CD8-positive, alpha-beta memory T cell (primary cell): ENCODE measurements around the gene PNPLA3. TPM values are rescaled to one million over a fixed set of nuclear protein-coding genes. Genes with fewer than 3 reads are reported as not detected.
A peak's percentile ranks its signal among the peaks of the same experiment; 100 is the strongest.

ENCODE experiments used
- CTCF ChIA-PET: fragments of 350-600 bp; sonication (Branson Sonifier 250); formaldehyde crosslinking; loops from one replicate; lab custom pipeline; 2021; ENCODE audit warnings: antibody characterized with exemption; lab: Charles Lee
- POLR2A ChIA-PET: fragments of 350-600 bp; sonication (Branson Sonifier 250); formaldehyde crosslinking; loops from one replicate; lab custom pipeline; 2021; ENCODE audit warnings: antibody characterized with exemption; lab: Charles Lee
- DNase-seq, 5 donors: peaks; one replicate each; pipeline versions ENCODE4 v3.0.0 to v3.0.0-alpha.2; 2020 to 2022; ENCODE audit warnings: mixed read lengths in 1 of 5
- H3K27ac ChIP-seq: one replicate; pipeline ENCODE4 v1.7.0; 2013; ENCODE audit warnings: low read depth, mild to moderate bottlenecking, low read length, moderate library complexity
- H3K27me3 ChIP-seq: 2 replicates; pipeline ENCODE4 v1.7.0; 2013; ENCODE audit warnings: low read length, mild to moderate bottlenecking; ENCODE audit not compliant: insufficient read depth, poor library complexity, severe bottlenecking
- H3K36me3 ChIP-seq: 2 replicates; pipeline ENCODE4 v1.7.0; 2013; ENCODE audit warnings: mild to moderate bottlenecking, low read length, moderate library complexity; ENCODE audit not compliant: insufficient read depth
- H3K4me1 ChIP-seq: 2 replicates; pipeline ENCODE4 v1.7.0; 2013; ENCODE audit warnings: mild to moderate bottlenecking, low read length, moderate library complexity; ENCODE audit not compliant: insufficient read depth
- H3K4me3 ChIP-seq: 2 replicates; pipeline ENCODE4 v1.7.0; 2013; ENCODE audit warnings: mild to moderate bottlenecking, low read length
- H3K9me3 ChIP-seq: 2 replicates; pipeline ENCODE4 v1.7.0; 2013; ENCODE audit warnings: mild to moderate bottlenecking, low read length
- H3K27ac Mint-ChIP-seq, 8 donors: one replicate each; pipeline ENCODE4 v1.8.0; 2020 to 2021; ENCODE audit warnings: mixed read lengths in 8 of 8, mild to moderate bottlenecking in 6 of 8, inconsistent platforms in 3 of 8, moderate library complexity in 3 of 8
- H3K27me3 Mint-ChIP-seq, 2 donors: one replicate each; pipeline ENCODE4 v1.8.0; 2020 to 2021; ENCODE audit warnings: mixed read lengths in 2 of 2, mild to moderate bottlenecking in 1 of 2, moderate library complexity in 1 of 2
- H3K36me3 Mint-ChIP-seq, 3 donors: one replicate each; pipeline ENCODE4 v1.8.0; 2020 to 2021; ENCODE audit warnings: mixed read lengths in 3 of 3, inconsistent platforms in 1 of 3, mild to moderate bottlenecking in 1 of 3
- H3K4me1 Mint-ChIP-seq, 3 donors: one replicate each; pipeline ENCODE4 v1.8.0; 2020 to 2021; ENCODE audit warnings: mixed read lengths in 3 of 3, inconsistent platforms in 1 of 3, mild to moderate bottlenecking in 1 of 3
- H3K4me3 Mint-ChIP-seq, 7 donors: one replicate each; pipeline ENCODE4 v1.8.0; 2020 to 2021; ENCODE audit warnings: mixed read lengths in 7 of 7, mild to moderate bottlenecking in 6 of 7, moderate library complexity in 4 of 7, inconsistent platforms in 2 of 7
- H3K9me3 Mint-ChIP-seq, 5 donors: one replicate each; pipeline ENCODE4 v1.8.0; 2020 to 2022; ENCODE audit warnings: mixed read lengths in 5 of 5, mild to moderate bottlenecking in 3 of 5, moderate library complexity in 2 of 5, inconsistent platforms in 1 of 5
- polyA plus RNA-seq: library from polyadenylated mRNA; unstranded; fragments of 300-500 nt; fragmentation: Illumina TruSeq; gene quantifications from one replicate; pipeline ENCODE4 v1.2.3, GENCODE V29; 2021
- total RNA-seq, 2 experiments: library from RNA; stranded (reverse); gene quantifications; one replicate each; pipeline ENCODE4 v1.2.3, GENCODE V29; 2021

PNPLA3 gene, protein sequence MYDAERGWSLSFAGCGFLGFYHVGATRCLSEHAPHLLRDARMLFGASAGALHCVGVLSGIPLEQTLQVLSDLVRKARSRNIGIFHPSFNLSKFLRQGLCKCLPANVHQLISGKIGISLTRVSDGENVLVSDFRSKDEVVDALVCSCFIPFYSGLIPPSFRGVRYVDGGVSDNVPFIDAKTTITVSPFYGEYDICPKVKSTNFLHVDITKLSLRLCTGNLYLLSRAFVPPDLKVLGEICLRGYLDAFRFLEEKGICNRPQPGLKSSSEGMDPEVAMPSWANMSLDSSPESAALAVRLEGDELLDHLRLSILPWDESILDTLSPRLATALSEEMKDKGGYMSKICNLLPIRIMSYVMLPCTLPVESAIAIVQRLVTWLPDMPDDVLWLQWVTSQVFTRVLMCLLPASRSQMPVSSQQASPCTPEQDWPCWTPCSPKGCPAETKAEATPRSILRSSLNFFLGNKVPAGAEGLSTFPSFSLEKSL
- total RNA-seq, result under 1 TPM in 1 of 2 experiments, not detected in 1; 0.16 TPM
- not detected for polyA plus RNA-seq

DNA sequence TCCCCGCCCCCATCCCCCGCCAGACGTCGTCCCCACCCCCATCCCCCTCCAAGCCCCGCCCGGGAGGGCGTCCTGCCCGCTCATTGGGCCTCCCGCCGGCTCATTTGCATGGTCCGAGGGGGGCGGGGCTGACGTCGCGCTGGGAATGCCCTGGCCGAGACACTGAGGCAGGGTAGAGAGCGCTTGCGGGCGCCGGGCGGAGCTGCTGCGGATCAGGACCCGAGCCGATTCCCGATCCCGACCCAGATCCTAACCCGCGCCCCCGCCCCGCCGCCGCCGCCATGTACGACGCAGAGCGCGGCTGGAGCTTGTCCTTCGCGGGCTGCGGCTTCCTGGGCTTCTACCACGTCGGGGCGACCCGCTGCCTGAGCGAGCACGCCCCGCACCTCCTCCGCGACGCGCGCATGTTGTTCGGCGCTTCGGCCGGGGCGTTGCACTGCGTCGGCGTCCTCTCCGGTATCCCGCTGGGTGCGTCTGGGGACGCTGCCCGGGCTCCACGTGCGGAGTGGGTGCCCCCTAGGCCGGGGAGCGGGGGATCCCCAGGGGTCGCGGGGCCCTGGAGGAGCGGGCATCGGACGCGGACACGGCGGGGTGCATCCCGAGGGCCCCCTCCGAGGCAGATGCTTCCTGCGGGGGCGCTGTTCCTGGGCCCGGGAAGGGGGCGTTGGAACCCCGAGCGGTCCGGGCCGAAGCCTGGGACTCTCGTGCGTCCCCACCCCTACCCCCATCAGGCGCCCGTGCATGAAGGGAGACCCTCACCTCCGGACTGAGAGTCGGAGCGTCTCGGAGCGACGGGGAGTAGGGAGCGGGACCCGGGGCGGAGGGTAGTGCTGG, at the start of gene PNPLA3:
Gene PNPLA3, plus strand, starts transcription at position 175 of the 834 bp plus-strand sequence. Its CDS starts 107 bp downstream, at position 282.
- peak; percentile 61 to 82 (median 71) for DNase-seq
- peaks cover 0 to 2% (median 0%) of the 10 kb centered on the region in 5 donors for H3K9me3 Mint-ChIP-seq
- CTCF ChIA-PET, result no interaction called here
- Histone ChIP-seq H3K4me3 (peak within 1 kb of the TSS; percentile 29), H3K27ac (no peak within 1 kb of the TSS), H3K36me3 (no peaks in the 10 kb centered on the region), H3K4me1 (no peaks in the 10 kb centered on the region), H3K27me3 (peaks cover 8% of the 10 kb centered on the region), H3K9me3 (no peaks in the 10 kb centered on the region)
- H3K36me3 Mint-ChIP-seq, result no peaks in the 10 kb centered on the region
- peaks cover 30 to 48% of the 10 kb centered on the region in 2 donors for H3K27me3 Mint-ChIP-seq
- peak within 1 kb of the TSS; percentile 78 to 94 (median 87) for H3K4me3 Mint-ChIP-seq
- POLR2A ChIA-PET, result interaction anchor here (1.2 kb wide), 1 partner anchor 31 kb away, joined by 5 read pairs; the partner anchor contains the start of gene SAMM50
- H3K4me1 Mint-ChIP-seq, result peaks cover 3 to 6% (median 5%) of the 10 kb centered on the region in 3 donors
- H3K27ac Mint-ChIP-seq, result peak within 1 kb of the TSS in 6 of 8 donors; percentile 13 to 94 (median 75)

DNA sequence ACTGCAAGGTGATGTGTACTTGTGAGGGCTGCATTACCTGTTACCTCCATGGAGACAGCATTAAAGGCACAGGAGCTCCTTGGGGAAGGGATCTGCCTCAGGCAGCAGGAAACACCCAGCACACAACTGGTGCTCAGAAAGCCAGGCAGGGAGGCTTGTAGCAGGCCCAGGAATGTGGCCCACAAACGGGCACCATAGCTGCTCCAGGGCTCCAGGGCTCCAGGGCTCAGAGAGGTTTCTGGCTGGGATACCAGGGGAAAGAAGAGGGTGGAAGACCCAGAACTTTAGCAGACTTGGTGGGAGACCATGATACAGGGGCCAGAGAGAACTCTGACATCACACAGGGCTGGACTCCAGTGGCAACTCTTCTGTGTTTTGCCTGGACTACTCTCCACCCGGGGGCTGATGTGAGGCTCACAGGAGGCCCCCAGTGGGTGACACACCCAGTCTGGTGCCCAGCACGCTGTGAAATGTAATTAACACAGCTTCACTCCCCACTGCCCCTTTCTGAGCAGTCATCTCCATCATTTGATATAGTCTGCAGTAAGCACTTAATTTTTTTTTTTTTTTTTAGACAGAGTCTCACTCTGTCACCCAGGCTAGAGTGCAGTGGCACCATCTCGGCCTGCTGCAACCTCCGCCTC, 46.6 kb upstream of the PNPLA3 start:
- H3K36me3 ChIP-seq, result no peaks in the 10 kb centered on the region
- no peaks in the 10 kb centered on the region for H3K9me3 ChIP-seq
- no peaks in the 10 kb centered on the region for H3K27me3 ChIP-seq
- Mint-ChIP-seq H3K36me3 (peaks cover 0 to 3% (median 0%) of the 10 kb centered on the region in 3 donors), H3K4me3 (no peak overlapping the region), H3K27me3 (peaks cover 26 to 62% of the 10 kb centered on the region in 2 donors), H3K9me3 (peaks cover 0 to 2% (median 0%) of the 10 kb centered on the region in 5 donors), H3K27ac (no peak overlapping the region), H3K4me1 (no peaks in the 10 kb centered on the region)
- ChIA-PET CTCF (no interaction called here), POLR2A (no interaction called here)
- H3K27ac ChIP-seq, result no peak overlapping the region
- DNase-seq, result no peak
- H3K4me1 ChIP-seq, result no peaks in the 10 kb centered on the region
- H3K4me3 ChIP-seq, result no peak overlapping the region

DNA sequence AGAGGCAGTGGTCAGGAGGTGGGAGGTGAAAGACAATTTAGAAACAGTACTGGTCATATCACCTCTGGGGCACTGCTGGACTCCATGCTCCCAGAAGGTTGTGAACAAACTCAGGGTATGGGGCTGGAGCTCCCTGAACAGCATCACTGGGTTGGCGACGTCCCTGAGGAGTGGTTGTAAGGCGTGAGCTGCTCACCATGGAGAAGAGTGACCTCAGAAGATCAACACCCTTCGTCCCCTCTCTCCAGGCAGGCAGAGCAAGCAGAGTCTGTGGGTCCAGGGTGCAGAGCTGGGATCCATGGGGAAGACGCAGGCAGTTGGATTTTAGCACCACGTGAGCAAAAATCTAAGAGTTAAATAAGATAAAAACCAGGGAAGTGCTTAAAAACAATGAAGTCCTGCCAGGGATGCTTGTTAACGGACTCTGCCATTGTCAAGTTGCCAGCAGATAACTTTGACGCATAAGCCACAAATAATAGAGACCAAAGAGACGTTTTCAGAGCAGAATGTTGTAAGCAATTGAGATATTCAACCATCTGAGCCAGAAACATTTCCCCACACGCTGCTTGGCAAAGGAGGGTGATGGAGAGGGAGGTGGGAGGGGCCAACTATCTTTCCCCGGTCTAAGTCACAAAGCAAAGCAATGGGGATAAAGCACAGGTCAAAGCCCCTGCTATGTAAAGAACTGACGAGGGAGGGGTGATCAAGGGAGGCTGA, 45.4 kb upstream of the PNPLA3 start:
- Histone ChIP-seq H3K27ac (no peak overlapping the region), H3K27me3 (no peaks in the 10 kb centered on the region), H3K9me3 (no peaks in the 10 kb centered on the region), H3K4me1 (no peaks in the 10 kb centered on the region), H3K4me3 (no peak overlapping the region), H3K36me3 (no peaks in the 10 kb centered on the region)
- Mint-ChIP-seq H3K27me3 (peaks cover 29 to 53% of the 10 kb centered on the region in 2 donors), H3K4me3 (no peak overlapping the region), H3K27ac (no peak overlapping the region), H3K9me3 (no peaks in the 10 kb centered on the region), H3K4me1 (peaks cover 0 to 2% (median 0%) of the 10 kb centered on the region in 3 donors), H3K36me3 (peaks cover 0 to 3% (median 0%) of the 10 kb centered on the region in 3 donors)
- no peak for DNase-seq
- POLR2A ChIA-PET, result no interaction called here
- CTCF ChIA-PET, result no interaction called here

- Mint-ChIP-seq H3K36me3 (peaks cover 0 to 3% (median 0%) of the 10 kb centered on the region in 3 donors), H3K27ac (no peak overlapping the region), H3K4me1 (peaks cover 0 to 5% (median 2%) of the 10 kb centered on the region in 3 donors), H3K9me3 (no peaks in the 10 kb centered on the region), H3K4me3 (no peak overlapping the region), H3K27me3 (peaks cover 26 to 47% of the 10 kb centered on the region in 2 donors)
- H3K27ac ChIP-seq, result no peak overlapping the region
- DNase-seq, result no peak
- H3K4me1 ChIP-seq, result no peaks in the 10 kb centered on the region
- POLR2A ChIA-PET, result no interaction called here
- H3K4me3 ChIP-seq, result no peak overlapping the region
- CTCF ChIA-PET, result no interaction called here
- no peaks in the 10 kb centered on the region for H3K36me3 ChIP-seq
- H3K9me3 ChIP-seq, result no peaks in the 10 kb centered on the region
- H3K27me3 ChIP-seq, result no peaks in the 10 kb centered on the region
Observed at GRCh38 chr22:43878831-43879550, 44.6 kb upstream of the PNPLA3 start.

- Histone ChIP-seq H3K27me3 (no peaks in the 10 kb centered on the region), H3K27ac (no peak overlapping the region), H3K9me3 (no peaks in the 10 kb centered on the region), H3K36me3 (no peaks in the 10 kb centered on the region), H3K4me1 (no peaks in the 10 kb centered on the region), H3K4me3 (no peak overlapping the region)
- no peak for DNase-seq
- Mint-ChIP-seq H3K36me3 (peaks cover 0 to 3% (median 0%) of the 10 kb centered on the region in 3 donors), H3K27me3 (peaks cover 20 to 43% of the 10 kb centered on the region in 2 donors), H3K27ac (no peak overlapping the region), H3K4me1 (peaks cover 0 to 15% (median 8%) of the 10 kb centered on the region in 3 donors), H3K9me3 (no peaks in the 10 kb centered on the region), H3K4me3 (no peak overlapping the region)
- CTCF ChIA-PET, result no interaction called here
- POLR2A ChIA-PET, result no interaction called here
Observed at GRCh38 chr22:43879901-43880540, 43.6 kb upstream of the PNPLA3 start.

DNA sequence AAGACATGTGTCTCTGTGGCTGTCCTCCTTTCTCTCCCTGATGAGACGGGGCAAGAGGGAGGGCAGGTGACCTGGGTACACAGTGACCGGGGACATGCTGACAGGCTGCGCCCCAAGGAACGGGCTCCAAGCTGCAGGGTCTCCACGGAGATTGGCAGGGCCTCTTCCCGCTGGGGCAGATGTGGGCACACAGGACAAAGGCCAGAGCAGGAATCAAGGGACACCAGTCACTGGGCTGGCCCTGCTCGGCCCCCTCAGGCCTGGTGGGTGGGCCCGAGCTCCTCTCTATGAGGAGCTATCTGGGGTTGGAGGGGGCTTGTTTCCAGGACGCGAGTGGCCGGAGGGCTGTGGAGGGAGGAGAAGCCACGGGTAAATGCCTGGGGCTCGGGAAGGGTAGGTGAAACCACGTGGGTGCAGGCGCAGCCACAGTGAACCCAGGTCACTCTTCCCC, 43.0 kb upstream of the PNPLA3 start:
- Mint-ChIP-seq H3K27ac (no peak overlapping the region), H3K9me3 (no peaks in the 10 kb centered on the region), H3K4me3 (no peak overlapping the region), H3K4me1 (peaks cover 0 to 17% (median 9%) of the 10 kb centered on the region in 3 donors), H3K27me3 (peaks cover 18 to 40% of the 10 kb centered on the region in 2 donors), H3K36me3 (peaks cover 0 to 3% (median 0%) of the 10 kb centered on the region in 3 donors)
- CTCF ChIA-PET, result no interaction called here
- H3K4me3 ChIP-seq, result no peak overlapping the region
- POLR2A ChIA-PET, result no interaction called here
- no peaks in the 10 kb centered on the region for H3K9me3 ChIP-seq
- H3K27ac ChIP-seq, result no peak overlapping the region
- H3K27me3 ChIP-seq, result no peaks in the 10 kb centered on the region
- no peak for DNase-seq
- no peaks in the 10 kb centered on the region for H3K4me1 ChIP-seq
- no peaks in the 10 kb centered on the region for H3K36me3 ChIP-seq
